Measurements from ENCODE around the gene GALK2. TPM values are rescaled to one million over a fixed set of nuclear protein-coding genes. Genes with fewer than 3 reads are reported as not detected.

The GALK2 gene
- total RNA-seq, 1 experiment from 2014 or later, result 25.0 TPM

DNA sequence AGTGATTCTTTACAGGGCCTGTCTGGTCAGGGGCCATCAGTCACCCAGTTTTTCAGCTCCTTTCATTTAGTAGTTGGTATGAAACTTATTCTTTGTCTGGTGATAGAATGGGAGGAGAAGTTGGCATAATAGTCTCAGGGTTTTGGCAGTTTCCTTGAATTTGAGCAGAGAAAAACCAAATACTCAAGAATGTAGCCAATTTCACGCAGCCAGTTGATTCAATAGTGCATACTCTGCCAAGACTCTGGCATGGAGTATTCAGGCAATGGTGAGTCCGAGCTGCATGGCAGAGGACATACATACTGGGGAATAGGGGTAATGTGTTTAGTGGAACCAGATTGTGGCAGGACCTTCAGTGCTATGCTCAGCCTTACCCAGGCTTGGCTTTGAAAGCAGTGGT lies 118.3 kb downstream of the GALK2 start:
- DNase-seq, result peak; percentile 67
- Histone ChIP-seq H3K36me3 (peaks cover 28% of the 10 kb centered on the region), H3K4me3 (no peak overlapping the region), H3K27me3 (no peaks in the 10 kb centered on the region), H3K9me3 (no peaks in the 10 kb centered on the region)

DNA sequence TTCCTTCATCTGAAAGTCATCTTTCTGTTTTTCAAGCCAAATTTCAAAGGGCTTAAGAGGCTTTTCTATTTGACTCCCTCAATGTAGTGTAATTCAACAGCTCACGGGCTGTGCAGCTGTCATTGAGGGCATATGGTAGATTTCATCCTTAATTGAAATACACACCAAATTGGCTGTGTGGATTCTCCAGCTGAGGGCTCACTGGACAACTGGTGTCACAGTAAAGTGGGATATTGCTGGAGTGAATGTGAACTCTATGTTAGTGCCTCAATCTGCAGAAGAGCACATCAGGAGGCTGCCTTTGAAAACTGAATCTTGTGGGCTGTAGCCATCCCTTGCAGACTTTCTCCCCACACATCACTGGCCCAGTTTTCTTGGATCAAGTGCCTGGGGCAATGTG lies 120.1 kb downstream of the GALK2 start:
- DNase-seq, result no peak
- Histone ChIP-seq H3K27me3 (no peaks in the 10 kb centered on the region), H3K4me3 (no peak overlapping the region), H3K9me3 (no peaks in the 10 kb centered on the region), H3K36me3 (peaks cover 21% of the 10 kb centered on the region)

DNA sequence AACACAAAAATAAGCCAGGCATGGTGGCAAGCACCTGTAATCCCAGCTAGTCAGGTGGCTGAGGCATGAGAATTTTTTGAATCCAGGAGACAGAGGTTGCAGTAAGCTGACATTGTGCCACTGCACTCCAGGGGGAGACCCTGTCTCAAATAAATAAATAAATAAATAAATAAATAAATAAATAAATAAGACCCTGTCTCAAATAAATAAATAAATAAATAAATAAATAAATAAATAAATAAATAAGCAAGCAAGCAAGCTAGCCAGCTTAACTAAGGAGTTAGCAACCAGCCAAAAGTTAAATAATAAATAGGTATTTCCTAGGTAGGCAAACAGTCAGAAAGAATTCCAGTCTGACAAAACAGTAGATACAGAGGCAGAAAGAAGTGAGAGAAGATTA lies 123.9 kb downstream of the GALK2 start:
- Histone ChIP-seq H3K9me3 (no peaks in the 10 kb centered on the region), H3K36me3 (peaks cover 15% of the 10 kb centered on the region; the same call in 1 of the 2 replicates), H3K27me3 (no peaks in the 10 kb centered on the region), H3K4me3 (no peak overlapping the region)
- no peak for DNase-seq

DNA sequence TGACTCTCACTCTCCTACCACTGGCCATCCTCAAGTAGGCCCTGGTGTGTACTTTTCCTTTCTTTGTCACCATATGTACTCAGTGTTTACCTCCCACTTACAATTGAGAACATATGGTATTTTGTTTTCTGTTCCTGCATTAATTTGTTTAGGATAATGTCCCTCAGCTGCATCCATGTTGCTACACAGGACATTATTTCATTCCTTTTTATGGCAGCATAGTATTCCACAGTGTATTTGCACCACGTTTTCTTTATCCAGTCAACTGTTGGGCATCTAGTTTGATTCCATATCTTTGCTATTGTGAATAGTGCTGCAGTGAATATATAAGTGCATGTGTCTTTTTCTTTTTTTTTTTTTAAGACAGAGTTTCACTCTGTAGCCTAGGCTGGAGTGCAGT lies 126.2 kb downstream of the GALK2 start:
- Histone ChIP-seq H3K9me3 (0 out of 2 replicates have a peak, but pooled peaks cover 2% of the 10 kb centered on the region), H3K4me3 (no peak overlapping the region), H3K36me3 (peaks cover 16% of the 10 kb centered on the region; the same call in 1 of the 2 replicates), H3K27me3 (no peaks in the 10 kb centered on the region)
- DNase-seq, result no peak

DNA sequence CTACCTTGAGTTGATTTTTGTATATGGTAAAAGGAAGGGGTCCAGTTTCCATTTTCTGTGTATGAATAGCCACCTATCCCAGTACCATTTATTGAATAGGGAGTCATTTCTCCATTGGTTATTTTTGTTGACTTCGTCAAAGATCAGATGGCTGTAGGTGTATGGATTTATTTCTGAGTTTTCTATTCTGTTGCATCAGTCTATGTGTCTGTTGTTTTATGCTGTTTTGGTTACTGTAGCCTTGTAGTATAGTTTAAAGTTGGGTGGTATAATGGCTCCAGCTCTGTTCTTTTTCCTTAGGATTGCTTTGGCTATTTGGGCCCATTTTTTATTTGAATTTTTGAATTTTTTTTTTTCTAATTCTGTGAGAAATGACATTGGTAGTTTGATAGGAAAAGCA lies 127.5 kb downstream of the GALK2 start:
- Histone ChIP-seq H3K9me3 (0 out of 2 replicates have a peak, but pooled peaks cover 2% of the 10 kb centered on the region), H3K4me3 (no peak overlapping the region), H3K36me3 (peaks cover 21% of the 10 kb centered on the region), H3K27me3 (no peaks in the 10 kb centered on the region)
- no peak for DNase-seq

DNA sequence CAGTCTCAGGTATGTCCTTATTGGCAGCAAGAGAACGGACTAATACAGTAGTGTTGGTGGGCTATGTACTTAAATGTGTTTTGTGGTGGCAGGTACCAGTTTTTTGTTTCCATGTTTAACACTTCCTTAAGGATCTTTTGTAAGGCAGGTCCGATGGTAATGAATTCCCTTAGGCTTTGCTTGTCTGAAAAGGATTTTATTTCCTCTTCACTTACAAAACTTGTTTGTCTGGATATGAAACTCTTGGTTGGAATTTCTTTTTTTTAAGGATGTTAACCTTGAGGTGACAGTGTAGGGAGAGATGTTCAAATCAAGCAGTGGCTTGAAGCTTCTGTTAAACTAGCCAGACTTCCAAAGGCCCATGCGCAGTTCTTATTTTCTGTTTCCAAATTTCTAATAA lies 130.8 kb downstream of the GALK2 start:
- H3K4me3 ChIP-seq, result no peak overlapping the region
- no peak for DNase-seq
- H3K27me3 ChIP-seq, result no peaks in the 10 kb centered on the region
- H3K9me3 ChIP-seq, result 0 out of 2 replicates have a peak, but pooled peaks cover 2% of the 10 kb centered on the region
- peaks cover 21% of the 10 kb centered on the region for H3K36me3 ChIP-seq

DNA sequence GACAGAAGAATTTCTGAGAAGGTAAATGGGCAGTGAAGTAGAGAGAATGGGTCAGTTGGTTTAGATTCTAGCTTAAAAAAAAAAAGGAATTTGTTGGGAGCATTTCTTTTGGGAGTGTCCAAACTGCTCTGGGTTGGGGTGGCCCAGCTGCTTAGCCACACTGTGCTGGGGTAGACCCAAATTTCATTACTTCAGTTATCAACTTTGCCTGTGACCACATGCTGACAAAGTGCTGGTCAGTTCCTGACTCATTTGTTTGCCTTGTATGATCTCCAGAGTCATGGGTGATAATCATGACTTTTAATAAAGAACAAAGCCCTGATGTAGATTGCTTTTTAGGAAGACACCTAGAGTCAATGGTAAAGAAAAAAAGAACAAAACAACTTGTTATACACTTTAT lies 131.5 kb downstream of the GALK2 start:
- H3K36me3 ChIP-seq, result peaks cover 21% of the 10 kb centered on the region
- peak; percentile 29 for DNase-seq
- H3K4me3 ChIP-seq, result no peak overlapping the region
- H3K27me3 ChIP-seq, result no peaks in the 10 kb centered on the region
- 0 out of 2 replicates have a peak, but pooled peaks cover 2% of the 10 kb centered on the region for H3K9me3 ChIP-seq

DNA sequence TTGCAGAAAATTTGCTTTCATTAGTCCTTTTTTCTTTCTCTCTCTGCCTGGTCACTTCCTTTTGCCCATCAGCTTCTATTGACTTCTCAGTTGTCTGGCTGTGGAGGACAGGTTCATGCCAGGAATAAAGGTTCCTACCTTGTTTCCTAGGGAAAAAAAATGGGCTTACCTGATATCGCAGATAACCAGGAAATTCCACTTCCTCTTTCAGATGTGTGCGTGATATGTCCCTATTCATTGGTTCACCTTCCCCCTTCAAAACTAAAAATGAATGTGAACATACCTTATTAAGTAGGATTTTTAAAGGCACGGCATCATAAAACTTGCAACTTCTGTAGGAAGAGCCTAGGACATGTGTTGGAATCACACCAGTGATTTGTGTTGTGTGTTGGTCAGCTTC lies 133.0 kb downstream of the GALK2 start:
- no peak overlapping the region for H3K4me3 ChIP-seq
- H3K27me3 ChIP-seq, result no peaks in the 10 kb centered on the region
- no peak for DNase-seq
- H3K9me3 ChIP-seq, result 0 out of 2 replicates have a peak, but pooled peaks cover 2% of the 10 kb centered on the region
- H3K36me3 ChIP-seq, result peaks cover 21% of the 10 kb centered on the region

DNA sequence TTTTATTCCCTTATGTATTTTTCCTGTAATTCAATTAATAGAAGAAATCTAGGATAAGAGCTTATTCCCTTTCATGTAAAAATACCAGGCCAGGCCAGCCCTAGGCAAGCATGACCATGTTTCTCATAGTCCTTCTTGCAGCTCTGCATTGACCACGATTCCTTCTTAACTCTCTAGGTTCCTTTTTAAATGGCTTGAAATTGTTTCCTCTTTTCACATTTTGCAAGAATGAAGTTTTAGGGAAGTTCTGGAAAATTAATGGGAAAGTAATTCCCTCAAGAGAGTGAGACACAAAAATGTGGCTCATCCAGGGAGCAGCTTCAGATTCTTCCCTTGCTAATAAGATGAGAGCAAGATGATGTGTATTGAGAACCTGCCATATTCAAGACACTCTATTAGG lies 136.5 kb downstream of the GALK2 start:
- H3K36me3 ChIP-seq, result peaks cover 22% of the 10 kb centered on the region
- no peak overlapping the region for H3K4me3 ChIP-seq
- DNase-seq, result no peak
- no peaks in the 10 kb centered on the region for H3K9me3 ChIP-seq
- H3K27me3 ChIP-seq, result no peaks in the 10 kb centered on the region

DNA sequence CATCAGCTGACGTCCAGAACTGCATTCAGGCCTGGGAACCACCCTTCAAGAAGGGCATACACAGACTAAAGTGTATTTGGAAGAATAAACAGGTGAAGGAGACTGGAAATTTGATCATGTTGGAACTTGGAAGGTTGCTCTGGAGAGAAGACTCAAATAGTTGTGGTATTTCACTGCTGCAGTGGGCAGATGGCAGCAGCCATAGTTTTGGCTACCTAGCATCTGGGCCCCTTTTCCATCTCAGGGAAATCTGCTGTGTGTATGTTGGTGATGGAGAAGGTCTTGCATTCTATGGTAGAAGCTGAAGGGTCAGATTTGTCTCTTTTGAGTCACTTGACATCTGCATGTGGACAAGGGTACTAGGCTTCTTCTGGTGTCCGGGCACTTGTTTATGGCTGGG lies 138.6 kb downstream of the GALK2 start:
- Histone ChIP-seq H3K4me3 (no peak overlapping the region), H3K36me3 (peaks cover 23% of the 10 kb centered on the region), H3K9me3 (no peaks in the 10 kb centered on the region), H3K27me3 (no peaks in the 10 kb centered on the region)
- no peak for DNase-seq

DNA sequence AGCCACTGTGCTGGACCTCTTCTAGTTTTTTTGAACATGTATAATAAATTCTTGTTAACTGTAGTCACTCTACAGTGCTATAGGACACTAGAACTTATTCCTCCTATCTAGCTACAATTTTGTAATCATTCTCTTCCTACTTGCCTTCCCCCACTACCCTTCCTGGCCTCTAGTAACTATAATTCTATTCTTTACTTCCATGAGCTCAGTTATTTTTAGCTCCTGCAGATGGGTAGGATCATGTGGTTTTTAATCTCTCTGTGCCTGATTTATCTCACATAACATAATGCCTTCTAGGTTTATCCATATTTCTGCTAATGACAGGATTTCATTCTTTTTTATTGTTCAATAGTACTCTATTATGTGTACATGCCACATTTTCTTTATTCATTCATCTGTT lies 139.8 kb downstream of the GALK2 start:
- no peak overlapping the region for H3K4me3 ChIP-seq
- H3K36me3 ChIP-seq, result peaks cover 18% of the 10 kb centered on the region
- no peak for DNase-seq
- H3K9me3 ChIP-seq, result no peaks in the 10 kb centered on the region
- H3K27me3 ChIP-seq, result no peaks in the 10 kb centered on the region

DNA sequence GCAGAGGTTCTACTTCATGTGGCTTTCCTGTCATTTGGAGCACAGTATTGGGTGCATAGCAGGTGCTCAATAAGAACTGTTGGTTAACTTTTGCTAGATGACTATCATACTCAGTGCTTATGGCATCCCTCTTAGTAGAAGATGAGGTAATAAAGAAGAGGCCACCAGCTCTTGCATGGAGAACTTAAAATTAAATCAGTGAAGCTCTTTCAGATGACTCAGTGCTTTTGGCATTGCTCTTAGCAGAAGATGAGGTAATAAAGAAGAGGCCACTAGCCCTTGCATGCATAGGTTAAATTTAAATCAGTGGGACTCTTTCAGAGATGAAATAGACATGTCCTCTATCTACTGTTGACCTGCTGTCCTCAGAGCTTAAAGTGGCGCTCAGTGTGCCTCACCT lies 143.6 kb downstream of the GALK2 start:
- no peaks in the 10 kb centered on the region for H3K27me3 ChIP-seq
- H3K9me3 ChIP-seq, result no peaks in the 10 kb centered on the region
- H3K4me3 ChIP-seq, result no peak overlapping the region
- H3K36me3 ChIP-seq, result peaks cover 13% of the 10 kb centered on the region
- peak; percentile 5 for DNase-seq

DNA sequence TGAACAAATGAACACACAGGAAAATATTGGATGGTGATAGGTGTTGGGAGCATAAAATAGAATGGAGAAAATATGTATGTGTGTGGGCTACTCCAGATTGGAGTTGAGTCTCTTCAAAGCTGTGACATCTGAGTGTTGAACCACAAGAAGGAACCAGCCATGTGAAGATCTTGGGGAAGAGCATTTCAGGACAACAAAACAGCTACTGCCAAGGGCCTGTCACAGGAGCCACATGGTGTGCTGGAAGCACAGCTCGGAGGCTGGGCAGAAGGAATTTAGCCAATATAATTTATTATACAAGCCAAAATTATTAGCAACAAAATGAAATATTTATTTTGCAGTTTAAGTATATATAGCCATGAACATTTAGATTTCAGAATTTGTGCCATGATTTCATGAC lies 144.7 kb downstream of the GALK2 start:
- no peak overlapping the region for H3K4me3 ChIP-seq
- DNase-seq, result no peak
- H3K27me3 ChIP-seq, result no peaks in the 10 kb centered on the region
- no peaks in the 10 kb centered on the region for H3K9me3 ChIP-seq
- peaks cover 13% of the 10 kb centered on the region for H3K36me3 ChIP-seq

DNA sequence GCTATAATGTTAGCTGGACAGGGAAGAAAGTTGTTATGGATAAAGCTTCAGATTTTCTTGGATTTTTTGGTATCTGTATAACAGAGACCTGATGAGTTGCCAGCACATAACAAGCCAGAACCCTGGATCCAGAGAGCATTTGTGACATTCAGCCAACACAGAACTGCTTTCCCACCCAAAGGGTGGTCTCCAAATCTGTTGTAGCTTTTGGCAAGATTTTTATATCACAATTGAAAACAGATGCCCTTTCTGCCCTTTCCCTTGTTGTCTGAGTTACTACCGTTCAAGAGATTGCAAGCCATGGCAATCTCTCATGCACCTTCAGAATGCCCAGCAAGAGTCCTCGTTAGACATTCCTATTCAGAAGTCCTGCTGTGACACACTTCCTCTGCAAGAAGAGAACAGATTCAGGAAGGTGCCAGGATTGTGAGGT lies 145.4 kb downstream of the GALK2 start:
- Histone ChIP-seq H3K27me3 (no peaks in the 10 kb centered on the region), H3K4me3 (no peak overlapping the region), H3K36me3 (peaks cover 13% of the 10 kb centered on the region), H3K9me3 (no peaks in the 10 kb centered on the region)
- DNase-seq, result no peak

DNA sequence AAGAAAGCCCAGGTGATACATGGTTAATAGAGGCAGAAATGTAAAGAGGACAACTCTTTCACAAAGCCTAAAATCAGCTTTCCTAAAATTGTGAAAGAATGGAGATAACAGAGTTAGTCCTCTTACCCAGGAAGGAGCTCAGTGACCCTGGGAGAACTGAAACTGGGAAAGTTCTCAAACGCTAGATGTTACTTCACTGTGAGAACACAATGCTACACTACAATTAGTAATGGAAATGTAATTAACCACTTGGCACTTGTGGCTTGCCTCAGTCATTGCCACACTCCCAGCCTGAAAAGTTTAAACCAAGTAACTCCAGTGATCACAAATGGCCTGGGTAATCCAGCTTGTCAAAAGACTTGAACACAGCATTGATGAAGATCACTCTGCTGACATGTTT lies 150.3 kb downstream of the GALK2 start:
- H3K36me3 ChIP-seq, result peaks cover 12% of the 10 kb centered on the region
- DNase-seq, result no peak
- H3K4me3 ChIP-seq, result no peak overlapping the region
- no peaks in the 10 kb centered on the region for H3K9me3 ChIP-seq
- H3K27me3 ChIP-seq, result no peaks in the 10 kb centered on the region

DNA sequence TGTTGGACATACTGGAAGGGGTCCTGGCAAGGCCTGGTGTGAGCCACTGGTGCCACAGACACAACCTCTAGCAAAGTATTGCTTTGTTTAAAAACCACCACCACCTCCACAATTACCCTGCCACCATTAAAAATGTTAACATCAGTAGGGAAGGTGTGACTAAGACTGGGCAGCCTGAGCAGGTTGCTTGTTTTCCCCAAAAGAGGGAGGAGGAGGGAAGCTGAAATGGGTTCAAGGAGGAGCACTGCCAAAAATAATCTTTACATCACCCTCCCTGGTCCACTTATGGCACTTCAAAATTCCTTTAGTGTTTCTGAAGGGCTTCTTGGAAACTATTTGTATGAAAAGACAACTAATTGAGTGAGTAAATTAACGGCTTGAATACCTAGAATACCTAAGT lies 153.2 kb downstream of the GALK2 start:
- Histone ChIP-seq H3K4me3 (no peak overlapping the region), H3K36me3 (peaks cover 10% of the 10 kb centered on the region), H3K9me3 (no peaks in the 10 kb centered on the region), H3K27me3 (no peaks in the 10 kb centered on the region)
- DNase-seq, result no peak

DNA sequence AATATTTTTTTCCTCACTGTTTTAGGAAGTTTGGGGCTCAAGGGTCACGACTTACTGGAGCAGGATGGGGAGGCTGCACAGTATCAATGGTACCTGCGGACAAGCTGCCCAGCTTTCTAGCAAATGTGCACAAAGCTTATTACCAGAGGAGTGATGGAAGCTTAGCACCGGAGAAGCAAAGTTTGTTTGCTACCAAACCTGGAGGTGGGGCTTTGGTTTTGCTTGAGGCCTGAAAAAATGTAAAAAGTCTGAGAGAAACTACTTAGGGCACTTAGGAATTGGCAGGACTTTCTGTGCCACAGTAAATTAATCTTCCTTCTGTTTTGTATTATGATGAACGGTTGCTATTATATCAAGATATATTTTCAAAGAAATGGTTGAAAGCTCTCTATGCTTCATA lies 157.9 kb downstream of the GALK2 start:
- H3K36me3 ChIP-seq, result peaks cover 3% of the 10 kb centered on the region
- H3K27me3 ChIP-seq, result no peaks in the 10 kb centered on the region
- DNase-seq, result no peak
- H3K4me3 ChIP-seq, result no peak overlapping the region
- no peaks in the 10 kb centered on the region for H3K9me3 ChIP-seq

DNA sequence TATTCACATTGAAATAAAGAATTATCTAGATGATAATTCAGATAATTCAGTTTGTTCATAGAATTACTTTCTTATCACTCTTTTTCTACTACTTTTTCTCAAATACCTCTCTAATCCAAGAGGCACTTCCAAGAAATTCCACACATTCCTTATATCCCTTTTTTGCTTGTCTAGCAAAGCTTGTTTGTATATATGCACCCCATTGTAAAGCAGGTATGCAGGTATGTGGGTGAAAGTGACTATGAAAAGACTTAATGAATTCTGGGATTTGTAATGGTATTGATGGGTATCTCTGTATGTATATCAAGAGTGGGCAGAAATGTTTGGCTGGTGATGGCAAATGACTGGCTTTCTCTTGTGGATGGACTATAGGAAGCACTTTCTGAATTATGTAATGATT lies 158.9 kb downstream of the GALK2 start:
- H3K9me3 ChIP-seq, result no peaks in the 10 kb centered on the region
- no peak overlapping the region for H3K4me3 ChIP-seq
- no peaks in the 10 kb centered on the region for H3K27me3 ChIP-seq
- H3K36me3 ChIP-seq, result peaks cover 3% of the 10 kb centered on the region
- DNase-seq, result no peak

DNA sequence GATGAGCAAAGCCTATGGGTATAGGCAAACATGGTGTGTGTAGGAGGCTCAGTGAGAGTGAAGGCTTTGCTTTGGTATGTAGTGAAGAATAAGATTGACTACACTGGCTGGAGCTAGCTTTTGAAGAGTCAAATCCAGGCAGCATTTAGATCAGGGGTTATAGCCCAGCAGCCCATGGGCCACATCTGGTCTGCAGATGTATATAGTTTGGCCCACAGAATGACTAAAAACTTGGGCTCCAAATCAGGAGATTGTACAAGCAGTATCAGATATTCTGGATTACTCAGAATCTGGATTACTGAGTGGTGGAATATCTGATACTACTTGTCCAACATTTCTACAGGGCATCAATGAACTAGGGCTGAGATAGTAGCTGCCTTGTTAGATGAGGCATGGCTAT lies 160.1 kb downstream of the GALK2 start:
- peaks cover 3% of the 10 kb centered on the region for H3K36me3 ChIP-seq
- H3K4me3 ChIP-seq, result no peak overlapping the region
- H3K9me3 ChIP-seq, result no peaks in the 10 kb centered on the region
- no peak for DNase-seq
- H3K27me3 ChIP-seq, result no peaks in the 10 kb centered on the region

All from MG63 (cell line).